ENCODE measurements around the gene SYT17.

The SYT17 gene

GRCh38 chr16:19242186-19242585, 74.1 kb downstream of the SYT17 start:
- Histone ChIP-seq H3K36me3 (ENCODE audit: insufficient read depth, low read length) (no peaks in the 10 kb centered on the region), H3K27me3 (ENCODE audit: insufficient read depth, low read length, poor library complexity, severe bottlenecking) (no peaks in the 10 kb centered on the region), H4K20me1 (ENCODE audit: insufficient read depth, low read length, poor library complexity, severe bottlenecking) (no peaks in the 10 kb centered on the region), H3K9ac (ENCODE audit: low read depth, low read length, poor library complexity, severe bottlenecking) (no peak overlapping the region), H2AFZ (ENCODE audit: low read length) (no peak overlapping the region), H3K4me1 (ENCODE audit: insufficient read depth, low read length, poor library complexity, severe bottlenecking) (no peaks in the 10 kb centered on the region), H3K4me3 (ENCODE audit: low read length, poor library complexity, severe bottlenecking) (no peak overlapping the region), H3F3A (ENCODE audit: low read depth) (no peaks in the 10 kb centered on the region), H3K4me2 (ENCODE audit: low read depth, low read length, poor library complexity, severe bottlenecking) (no peak overlapping the region), H3K79me2 (ENCODE audit: insufficient read depth, low read length) (no peaks in the 10 kb centered on the region), H3K9me2 (replicated peaks; ENCODE audit: low read depth, low read length) (no peaks in the 10 kb centered on the region), H3K9me3 (ENCODE audit: insufficient read depth, low read depth, low read length) (peaks cover 23% of the 10 kb centered on the region; the same call in 1 of the 2 replicates)
- TF ChIP-seq CTCF (conservative IDR thresholded peaks at IDR 0.05; ENCODE audit: low read length) (no peak), EZH2phosphoT487 (IDR thresholded peaks at IDR 0.05; ENCODE audit: borderline replicate concordance) (no peak)

- no peaks in the 10 kb centered on the region for H3K27me3 ChIP-seq (ENCODE audit: insufficient read depth, low read length, poor library complexity, severe bottlenecking)
- no peak overlapping the region for H2AFZ ChIP-seq (ENCODE audit: low read length)
- H3K79me2 ChIP-seq (ENCODE audit: insufficient read depth, low read length), result no peaks in the 10 kb centered on the region
- H3K36me3 ChIP-seq (ENCODE audit: insufficient read depth, low read length), result no peaks in the 10 kb centered on the region
- TF ChIP-seq CTCF (conservative IDR thresholded peaks at IDR 0.05; ENCODE audit: low read length) (no peak), EZH2phosphoT487 (IDR thresholded peaks at IDR 0.05; ENCODE audit: borderline replicate concordance) (no peak)
- no peak overlapping the region for H3K9ac ChIP-seq (ENCODE audit: low read depth, low read length, poor library complexity, severe bottlenecking)
- no peaks in the 10 kb centered on the region for H3K9me2 ChIP-seq (replicated peaks; ENCODE audit: low read depth, low read length)
- no peak overlapping the region for H3K4me2 ChIP-seq (ENCODE audit: low read depth, low read length, poor library complexity, severe bottlenecking)
- H3K4me1 ChIP-seq (ENCODE audit: insufficient read depth, low read length, poor library complexity, severe bottlenecking), result no peaks in the 10 kb centered on the region
- no peaks in the 10 kb centered on the region for H3F3A ChIP-seq (ENCODE audit: low read depth)
- no peak overlapping the region for H3K4me3 ChIP-seq (ENCODE audit: low read length, poor library complexity, severe bottlenecking)
- H4K20me1 ChIP-seq (ENCODE audit: insufficient read depth, low read length, poor library complexity, severe bottlenecking), result no peaks in the 10 kb centered on the region
- peaks cover 19% of the 10 kb centered on the region; the same call in 1 of the 2 replicates for H3K9me3 ChIP-seq (ENCODE audit: insufficient read depth, low read depth, low read length)
Observed at GRCh38 chr16:19242987-19243575, 75.0 kb downstream of the SYT17 start.

- Histone ChIP-seq H3F3A (ENCODE audit: low read depth) (no peaks in the 10 kb centered on the region), H3K36me3 (ENCODE audit: insufficient read depth, low read length) (no peaks in the 10 kb centered on the region), H4K20me1 (ENCODE audit: insufficient read depth, low read length, poor library complexity, severe bottlenecking) (no peaks in the 10 kb centered on the region), H3K4me2 (ENCODE audit: low read depth, low read length, poor library complexity, severe bottlenecking) (no peak overlapping the region), H3K4me1 (ENCODE audit: insufficient read depth, low read length, poor library complexity, severe bottlenecking) (no peaks in the 10 kb centered on the region), H3K9me3 (ENCODE audit: insufficient read depth, low read depth, low read length) (peaks cover 7% of the 10 kb centered on the region; the same call in 1 of the 2 replicates), H2AFZ (ENCODE audit: low read length) (no peak overlapping the region), H3K27me3 (ENCODE audit: insufficient read depth, low read length, poor library complexity, severe bottlenecking) (no peaks in the 10 kb centered on the region), H3K9me2 (replicated peaks; ENCODE audit: low read depth, low read length) (no peaks in the 10 kb centered on the region), H3K79me2 (ENCODE audit: insufficient read depth, low read length) (no peaks in the 10 kb centered on the region), H3K4me3 (ENCODE audit: low read length, poor library complexity, severe bottlenecking) (no peak overlapping the region), H3K9ac (ENCODE audit: low read depth, low read length, poor library complexity, severe bottlenecking) (no peak overlapping the region)
- TF ChIP-seq EZH2phosphoT487 (IDR thresholded peaks at IDR 0.05; ENCODE audit: borderline replicate concordance) (no peak), CTCF (conservative IDR thresholded peaks at IDR 0.05; ENCODE audit: low read length) (no peak)
Observed at GRCh38 chr16:19245326-19245925, 77.4 kb downstream of the SYT17 start.

Data from Loucy (cell line).